Raji (cell line): ENCODE measurements around the gene ZNF728.

Experiments used
- POLR2A ChIP-seq: IDR thresholded peaks from 2 replicates; pipeline ENCODE4 v1.6.1; 2011; ENCODE audit warnings: low read depth, low read length, control low read depth; ENCODE audit not compliant: insufficient read depth

The ZNF728 gene

GRCh38 chr19:23002690-23003422 lies at the start of gene ZNF728:
Gene ZNF728, minus strand, starts transcription at chr19:23003176. Its CDS starts 146 bp downstream, at chr19:23003030.
- no peak for TF ChIP-seq POLR2A

GRCh38 chr19:23052349-23052748 lies 49.4 kb upstream of the ZNF728 start:
- no peak for TF ChIP-seq POLR2A

GRCh38 chr19:23049256-23049655 lies 46.3 kb upstream of the ZNF728 start:
- no peak for TF ChIP-seq POLR2A

- TF ChIP-seq POLR2A, result no peak
Measured at GRCh38 chr19:23046743-23047142, 43.8 kb upstream of the ZNF728 start.

- TF ChIP-seq POLR2A, result no peak
Measured at GRCh38 chr19:23033721-23034120, 30.7 kb upstream of the ZNF728 start.

GRCh38 chr19:23015660-23016059 lies 12.7 kb upstream of the ZNF728 start:
- no peak for TF ChIP-seq POLR2A

- TF ChIP-seq POLR2A, result no peak
Measured at GRCh38 chr19:22976248-22976647, 26.7 kb downstream of the ZNF728 start.

GRCh38 chr19:22945560-22945959 lies 57.4 kb downstream of the ZNF728 start:
- no peak for TF ChIP-seq POLR2A

- no peak for TF ChIP-seq POLR2A
Measured at GRCh38 chr19:22935151-22935550, 67.8 kb downstream of the ZNF728 start.
